Stomach (tissue), 9 donors: ENCODE data around the gene IDI1. TPM values are rescaled to one million over a fixed set of nuclear protein-coding genes. Genes with fewer than 3 reads are reported as not detected.

ENCODE experiments used
- DNase-seq, 2 donors: peaks; one replicate each; pipeline versions ENCODE4 v3.0.0 to v3.0.0-alpha.2; 2013 to 2019
- H3K27ac ChIP-seq, 5 donors: fragments of 200-600 bp in 4 of 5; sonication (generic) in 4 of 5; one replicate each; pipeline ENCODE4 v1.5.1; 2013 to 2019; ENCODE audit warnings: mild to moderate bottlenecking in 1 of 5, moderate library complexity in 1 of 5
- H3K27me3 ChIP-seq, 3 donors: fragments of 200-600 bp; sonication (generic); one replicate each; pipeline ENCODE4 v1.5.1; 2017 to 2019; ENCODE audit warnings: mixed run types in 1 of 3
- H3K36me3 ChIP-seq, 4 donors: fragments of 200-600 bp; sonication (generic); 1 replicate in 3 of 4; 2 replicates in 1 of 4; pipeline ENCODE4 v1.5.1; 2016 to 2019
- H3K4me1 ChIP-seq, 4 donors: fragments of 200-600 bp; sonication (generic); one replicate each; pipeline ENCODE4 v1.5.1; 2016 to 2019
- H3K4me3 ChIP-seq, 4 donors: fragments of 200-600 bp; sonication (generic) in 3 of 4; one replicate each; pipeline ENCODE4 v1.5.1; 2016 to 2019; ENCODE audit warnings: mild to moderate bottlenecking in 1 of 4
- H3K9me3 ChIP-seq, 4 donors: fragments of 200-600 bp; sonication (generic); one replicate each; pipeline ENCODE4 v1.5.1; 2016 to 2019
- CTCF ChIP-seq, 7 experiments: fragments of 450-650 bp in 4 of 7; fragments of 200-600 bp in 3 of 7; sonication (generic) in 3 of 7; IDR thresholded peaks; one replicate each; pipeline ENCODE4 v1.5.1; 2016 to 2019; ENCODE audit warnings: antibody characterized with exemption in 7 of 7, control low read depth in 2 of 7, mild to moderate bottlenecking in 1 of 7
- EP300 ChIP-seq: sonication (generic); formaldehyde crosslinking; IDR thresholded peaks from one replicate; pipeline ENCODE4 v1.6.1; 2017; ENCODE audit warnings: antibody characterized with exemption
- POLR2A ChIP-seq, 4 donors: fragments of 450-650 bp; IDR thresholded peaks; one replicate each; pipeline ENCODE4 v1.6.1; 2016; ENCODE audit warnings: antibody characterized with exemption in 4 of 4, control low read depth in 2 of 4, mild to moderate bottlenecking in 1 of 4, moderate library complexity in 1 of 4
- POLR2AphosphoS5 ChIP-seq, 3 donors: sonication (generic); formaldehyde crosslinking; IDR thresholded peaks; one replicate each; pipeline ENCODE4 v1.6.1; 2016; ENCODE audit warnings: antibody characterized with exemption in 3 of 3
- WGBS, 5 donors: extraction: QIAGEN DNeasy Blood & Tissue Kit in 3 of 5; methylation state at CpG; one replicate each; pipeline versions ENCODE4 v1.1.5 to v1.1.7; 2013 to 2018; 5-methylcytosine and 5-hydroxymethylcytosine counted together
- intact Hi-C: fragments of 100-400 bp; cut with DNase I; formaldehyde crosslinking; loops from one replicate; pipeline ENCODE4 v1.15.1; 2023; ENCODE audit warnings: low total_unique reads
- polyA plus RNA-seq, 3 donors: library from polyadenylated mRNA; stranded (reverse); fragments of 200-250 nt; gene quantifications; one replicate each; pipeline ENCODE4 v1.2.3, GENCODE V29; 2013
- total RNA-seq, 5 donors: library from RNA; depleted of rRNA; stranded (reverse); fragments of >200 nt; gene quantifications; one replicate each; pipeline versions ENCODE4 v1.1.0 to v1.2.3, GENCODE V29; 2014 to 2016
- donor health status: healthy with polysubstance abuse.
- donor health status: Bipolar disorder and iron deficiency.
- donor health status: healthy.

IDI1 gene
- total and polyA plus RNA-seq, 8 donors, result 18.4 to 79.1 (median 43.2) TPM

GRCh38 chr10:1024103-1024502, 24.8 kb downstream of the IDI1 start:
- Histone ChIP-seq H3K27me3 (no peaks in the 10 kb centered on the region), H3K9me3 (no peaks in the 10 kb centered on the region), H3K36me3 (peaks cover 0 to 18% (median 17%) of the 10 kb centered on the region in 4 donors), H3K27ac (no peak overlapping the region), H3K4me1 (no peaks in the 10 kb centered on the region), H3K4me3 (no peak overlapping the region)
- intact Hi-C loops, result no loop called here
- DNase-seq, result no peak
- TF ChIP-seq CTCF (IDR thresholded peaks at IDR 0.05) (no peak), POLR2A (IDR thresholded peaks at IDR 0.05) (no peak), EP300 (no peak), POLR2AphosphoS5 (IDR thresholded peaks at IDR 0.05) (no peak)
- WGBS, 5 donors, result 91 to 93% (median 93%) methylated on average over 12 of the region's 12 CpGs

GRCh38 chr10:1022413-1022812, 26.5 kb downstream of the IDI1 start:
- Histone ChIP-seq H3K27me3 (no peaks in the 10 kb centered on the region), H3K36me3 (peaks cover 9 to 35% (median 34%) of the 10 kb centered on the region in 4 donors), H3K27ac (no peak overlapping the region), H3K4me1 (no peaks in the 10 kb centered on the region), H3K4me3 (no peak overlapping the region), H3K9me3 (no peaks in the 10 kb centered on the region)
- TF ChIP-seq CTCF (IDR thresholded peaks at IDR 0.05) (no peak), EP300 (no peak), POLR2A (IDR thresholded peaks at IDR 0.05) (no peak), POLR2AphosphoS5 (IDR thresholded peaks at IDR 0.05) (no peak)
- no peak for DNase-seq
- 78 to 93% (median 82%) methylated on average over 12 of the region's 12 CpGs for WGBS, 5 donors
- intact Hi-C loops, result no loop called here

GRCh38 chr10:1020958-1021357, 28.0 kb downstream of the IDI1 start:
- no peaks in the 10 kb centered on the region for H3K27me3 ChIP-seq
- no peak overlapping the region for H3K27ac ChIP-seq
- DNase-seq, result no peak
- peaks cover 24 to 50% (median 49%) of the 10 kb centered on the region in 4 donors for H3K36me3 ChIP-seq
- no peak for TF ChIP-seq POLR2AphosphoS5 (IDR thresholded peaks at IDR 0.05)
- TF ChIP-seq POLR2A (IDR thresholded peaks at IDR 0.05), result no peak
- no peak for TF ChIP-seq EP300
- TF ChIP-seq CTCF (IDR thresholded peaks at IDR 0.05), result no peak
- intact Hi-C loops, result no loop called here
- 92 to 98% (median 94%) methylated on average over 9 of the region's 9 CpGs for WGBS, 5 donors
- no peaks in the 10 kb centered on the region for H3K9me3 ChIP-seq
- no peak overlapping the region for H3K4me3 ChIP-seq
- no peaks in the 10 kb centered on the region for H3K4me1 ChIP-seq

GRCh38 chr10:1020460-1020859, 28.5 kb downstream of the IDI1 start:
- 86 to 95% (median 92%) methylated on average over 10 of the region's 10 CpGs for WGBS, 5 donors
- Histone ChIP-seq H3K9me3 (no peaks in the 10 kb centered on the region), H3K36me3 (peaks cover 28 to 55% (median 54%) of the 10 kb centered on the region in 4 donors), H3K27ac (no peak overlapping the region), H3K4me3 (no peak overlapping the region), H3K27me3 (no peaks in the 10 kb centered on the region), H3K4me1 (no peaks in the 10 kb centered on the region)
- intact Hi-C loops, result no loop called here
- DNase-seq, result no peak
- TF ChIP-seq POLR2AphosphoS5 (IDR thresholded peaks at IDR 0.05), result no peak
- TF ChIP-seq CTCF (IDR thresholded peaks at IDR 0.05), result no peak
- no peak for TF ChIP-seq EP300
- TF ChIP-seq POLR2A (IDR thresholded peaks at IDR 0.05), result no peak
